ENCODE results near the gene IER3. TPM values are rescaled to one million over a fixed set of nuclear protein-coding genes. Genes with fewer than 3 reads are reported as not detected.

IER3 gene
- total and polyA plus RNA-seq, 2 of the 13 experiments (the other 11 are each of a cell fraction or from before 2014, with no cell fraction given), result 51.1 to 131 TPM

DNA sequence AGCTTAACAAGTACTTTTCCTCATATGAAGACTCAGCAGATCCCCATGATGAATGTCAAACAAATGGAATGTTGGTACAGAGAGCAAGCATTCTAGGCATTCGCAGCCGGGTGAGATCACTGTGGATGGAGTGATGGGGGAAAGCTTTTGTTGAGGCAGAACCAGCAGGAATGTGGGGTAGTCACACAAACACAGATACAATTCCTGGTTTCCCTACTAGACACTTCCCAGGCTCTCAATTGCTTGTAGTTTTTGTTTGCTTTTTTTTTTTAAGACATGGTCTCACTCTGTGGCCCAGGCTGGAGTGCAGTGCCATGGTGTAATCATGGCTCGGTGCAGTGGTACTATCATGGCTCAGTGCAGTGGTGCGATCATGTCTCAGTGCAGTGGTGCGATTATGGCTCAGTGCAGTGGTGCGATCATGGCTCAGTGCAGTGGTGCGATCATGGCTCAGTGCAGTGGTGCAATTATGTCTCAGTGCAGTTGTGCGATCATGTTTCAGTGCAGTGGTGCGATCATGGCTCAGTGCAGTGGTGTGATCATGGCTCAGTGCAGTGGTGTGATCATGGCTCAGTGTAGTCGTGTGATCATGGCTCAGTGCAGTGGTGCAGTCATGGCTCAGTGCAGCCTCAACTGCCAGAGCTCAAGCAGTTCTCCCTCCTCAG lies 15.4 kb upstream of the IER3 start (continued):
- TF ChIP-seq ERF (CRISPR knock-in tag; IDR thresholded peaks at IDR 0.05) (no peak), REPIN1 (CRISPR knock-in tag; IDR thresholded peaks at IDR 0.05; ENCODE audit: borderline replicate concordance, low read depth) (no peak), NONO (IDR thresholded peaks at IDR 0.05) (no peak), NONO (CRISPR knock-in tag; conservative IDR thresholded peaks at IDR 0.05) (no peak), CC2D1A (CRISPR knock-in tag; IDR thresholded peaks at IDR 0.05) (no peak), ZNF235 (CRISPR knock-in tag; IDR thresholded peaks at IDR 0.05; ENCODE audit: borderline replicate concordance) (no peak), FOSL1 (CRISPR knock-in tag; IDR thresholded peaks at IDR 0.05; ENCODE audit: borderline replicate concordance) (no peak), ZEB1 (IDR thresholded peaks at IDR 0.05; ENCODE audit: insufficient replicate concordance, low read depth) (no peak), ZC3H13 (CRISPR knock-in tag; IDR thresholded peaks at IDR 0.05) (no peak), TEAD3 (CRISPR knock-in tag; optimal IDR thresholded peaks at IDR 0.05; ENCODE audit: borderline replicate concordance) (peak; percentile 99), ZNF709 (CRISPR knock-in tag; IDR thresholded peaks at IDR 0.05) (no peak), SMARCE1 (IDR thresholded peaks at IDR 0.05; ENCODE audit: borderline replicate concordance) (no peak), CCAR2 (optimal IDR thresholded peaks at IDR 0.05; ENCODE audit: low read depth, low read length) (no peak), ZSCAN12 (CRISPR knock-in tag; IDR thresholded peaks at IDR 0.05) (no peak), ZNF383 (CRISPR knock-in tag; IDR thresholded peaks at IDR 0.05; ENCODE audit: borderline replicate concordance) (no peak), FOXA1 (IDR thresholded peaks at IDR 0.05) (no peak), FOXA1 (CRISPR knock-in tag; IDR thresholded peaks at IDR 0.05) (peak; percentile 39; the same call in 1 of the 2 replicates), BCL6 (CRISPR knock-in tag; IDR thresholded peaks at IDR 0.05) (peak; percentile 84), ARNT2 (CRISPR knock-in tag; IDR thresholded peaks at IDR 0.05; ENCODE audit: low read depth) (no peak), HIVEP1 (CRISPR knock-in tag; IDR thresholded peaks at IDR 0.05) (no peak), HNF4G (IDR thresholded peaks at IDR 0.05; ENCODE audit: borderline replicate concordance, low read depth, low read length) (0 out of 2 replicates have a peak, but pooled peaks have one; percentile 25), HNF4G (CRISPR knock-in tag; IDR thresholded peaks at IDR 0.05; ENCODE audit: borderline replicate concordance, low read depth) (no peak), ELF4 (CRISPR knock-in tag; IDR thresholded peaks at IDR 0.05; ENCODE audit: borderline replicate concordance) (no peak), EP300 (IDR thresholded peaks at IDR 0.05; ENCODE audit: low read depth in 2 of 2, low read length in 2 of 2) (peak; percentile 64 to 65; a peak in 3 of 4 replicates), EP300 (CRISPR knock-in tag; IDR thresholded peaks at IDR 0.05; ENCODE audit: borderline replicate concordance) (no peak)
- TF ChIP-seq, protein P1, sequence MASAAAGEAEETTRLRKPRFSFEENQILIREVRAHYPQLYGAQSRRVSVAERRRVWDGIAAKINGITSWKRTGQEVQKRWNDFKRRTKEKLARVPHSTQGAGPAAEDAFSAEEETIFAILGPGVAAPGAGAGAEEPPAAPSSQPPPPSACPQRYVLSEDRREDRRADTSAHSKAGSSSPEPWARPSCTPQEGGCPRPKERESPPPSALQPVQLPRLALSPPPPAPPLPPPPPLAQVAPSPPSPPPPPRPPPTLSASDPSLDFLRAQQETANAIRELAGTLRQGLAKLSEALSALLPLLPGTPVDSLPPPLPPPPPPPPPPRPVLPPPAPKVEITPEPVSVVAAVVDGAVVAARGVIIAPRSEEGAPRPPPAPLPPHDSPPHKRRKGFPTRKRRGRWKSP (CRISPR knock-in tag; IDR thresholded peaks at IDR 0.05), result no peak
- TF ChIP-seq, protein P2, sequence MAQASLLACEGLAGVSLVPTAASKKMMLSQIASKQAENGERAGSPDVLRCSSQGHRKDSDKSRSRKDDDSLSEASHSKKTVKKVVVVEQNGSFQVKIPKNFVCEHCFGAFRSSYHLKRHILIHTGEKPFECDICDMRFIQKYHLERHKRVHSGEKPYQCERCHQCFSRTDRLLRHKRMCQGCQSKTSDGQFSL (CRISPR knock-in tag; IDR thresholded peaks at IDR 0.05), result no peak
- TF ChIP-seq, protein P3, sequence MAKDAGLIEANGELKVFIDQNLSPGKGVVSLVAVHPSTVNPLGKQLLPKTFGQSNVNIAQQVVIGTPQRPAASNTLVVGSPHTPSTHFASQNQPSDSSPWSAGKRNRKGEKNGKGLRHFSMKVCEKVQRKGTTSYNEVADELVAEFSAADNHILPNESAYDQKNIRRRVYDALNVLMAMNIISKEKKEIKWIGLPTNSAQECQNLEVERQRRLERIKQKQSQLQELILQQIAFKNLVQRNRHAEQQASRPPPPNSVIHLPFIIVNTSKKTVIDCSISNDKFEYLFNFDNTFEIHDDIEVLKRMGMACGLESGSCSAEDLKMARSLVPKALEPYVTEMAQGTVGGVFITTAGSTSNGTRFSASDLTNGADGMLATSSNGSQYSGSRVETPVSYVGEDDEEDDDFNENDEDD (CRISPR knock-in tag; IDR thresholded peaks at IDR 0.05; ENCODE audit: borderline replicate concordance), result no peak
- TF ChIP-seq, protein P4, sequence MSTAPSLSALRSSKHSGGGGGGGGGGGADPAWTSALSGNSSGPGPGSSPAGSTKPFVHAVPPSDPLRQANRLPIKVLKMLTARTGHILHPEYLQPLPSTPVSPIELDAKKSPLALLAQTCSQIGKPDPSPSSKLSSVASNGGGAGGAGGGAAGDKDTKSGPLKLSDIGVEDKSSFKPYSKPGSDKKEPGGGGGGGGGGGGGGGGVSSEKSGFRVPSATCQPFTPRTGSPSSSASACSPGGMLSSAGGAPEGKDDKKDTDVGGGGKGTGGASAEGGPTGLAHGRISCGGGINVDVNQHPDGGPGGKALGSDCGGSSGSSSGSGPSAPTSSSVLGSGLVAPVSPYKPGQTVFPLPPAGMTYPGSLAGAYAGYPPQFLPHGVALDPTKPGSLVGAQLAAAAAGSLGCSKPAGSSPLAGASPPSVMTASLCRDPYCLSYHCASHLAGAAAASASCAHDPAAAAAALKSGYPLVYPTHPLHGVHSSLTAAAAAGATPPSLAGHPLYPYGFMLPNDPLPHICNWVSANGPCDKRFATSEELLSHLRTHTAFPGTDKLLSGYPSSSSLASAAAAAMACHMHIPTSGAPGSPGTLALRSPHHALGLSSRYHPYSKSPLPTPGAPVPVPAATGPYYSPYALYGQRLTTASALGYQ (CRISPR knock-in tag; IDR thresholded peaks at IDR 0.05), result no peak
